ENCODE data around the gene LDLR. TPM values are rescaled to one million over a fixed set of nuclear protein-coding genes. Genes with fewer than 3 reads are reported as not detected.

LDLR gene
- total RNA-seq, 2 donors from 2014 or later = 61.0 to 101 TPM

DNA sequence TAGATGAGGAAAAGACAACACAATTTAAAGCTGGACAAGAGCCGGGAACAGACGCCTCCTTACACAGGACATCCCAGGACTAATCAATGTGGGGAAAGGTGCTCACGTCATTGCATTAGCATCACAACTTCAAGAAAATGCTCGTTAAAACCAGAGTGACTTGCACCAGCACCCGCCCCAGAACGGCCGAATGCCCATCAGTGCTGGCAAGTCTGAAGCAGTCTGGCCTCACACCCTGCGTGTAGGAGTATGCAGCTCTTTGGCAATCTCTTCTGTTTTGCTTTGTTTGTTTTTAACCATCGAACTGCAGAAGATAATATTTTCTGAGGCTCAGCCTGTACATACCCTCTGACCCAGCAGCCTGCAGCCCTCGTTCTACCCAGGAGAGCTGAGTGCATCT lies 44.8 kb upstream of the LDLR start:
- Histone ChIP-seq H3K9ac (ENCODE audit: extremely low read depth, low read length, poor library complexity, severe bottlenecking) (no peak overlapping the region), H3K9me3 (ENCODE audit: control insufficient read depth, low read length) (no peaks in the 10 kb centered on the region), H3K27me3 (ENCODE audit: control insufficient read depth, insufficient read depth, low read length, poor library complexity, severe bottlenecking) (no peaks in the 10 kb centered on the region), H3K4me3 (ENCODE audit: low read length) (no peak overlapping the region), H3K27ac (ENCODE audit: low read depth, low read length) (no peak overlapping the region), H3K36me3 (ENCODE audit: control insufficient read depth, insufficient read depth, low read length) (peaks cover 65% of the 10 kb centered on the region), H3K4me1 (ENCODE audit: control insufficient read depth, insufficient read depth, low read length) (no peaks in the 10 kb centered on the region)
- no peak for DNase-seq
- H3K27me3 Mint-ChIP-seq (ENCODE audit: insufficient read depth) = no peaks in the 10 kb centered on the region
- H3K9me3 Mint-ChIP-seq = no peaks in the 10 kb centered on the region
- H3K27ac Mint-ChIP-seq = no peak overlapping the region
- no peak overlapping the region for H3K4me3 Mint-ChIP-seq
- H3K36me3 Mint-ChIP-seq (ENCODE audit: low read depth) = peaks cover 75% of the 10 kb centered on the region
- TF ChIP-seq, protein P1, sequence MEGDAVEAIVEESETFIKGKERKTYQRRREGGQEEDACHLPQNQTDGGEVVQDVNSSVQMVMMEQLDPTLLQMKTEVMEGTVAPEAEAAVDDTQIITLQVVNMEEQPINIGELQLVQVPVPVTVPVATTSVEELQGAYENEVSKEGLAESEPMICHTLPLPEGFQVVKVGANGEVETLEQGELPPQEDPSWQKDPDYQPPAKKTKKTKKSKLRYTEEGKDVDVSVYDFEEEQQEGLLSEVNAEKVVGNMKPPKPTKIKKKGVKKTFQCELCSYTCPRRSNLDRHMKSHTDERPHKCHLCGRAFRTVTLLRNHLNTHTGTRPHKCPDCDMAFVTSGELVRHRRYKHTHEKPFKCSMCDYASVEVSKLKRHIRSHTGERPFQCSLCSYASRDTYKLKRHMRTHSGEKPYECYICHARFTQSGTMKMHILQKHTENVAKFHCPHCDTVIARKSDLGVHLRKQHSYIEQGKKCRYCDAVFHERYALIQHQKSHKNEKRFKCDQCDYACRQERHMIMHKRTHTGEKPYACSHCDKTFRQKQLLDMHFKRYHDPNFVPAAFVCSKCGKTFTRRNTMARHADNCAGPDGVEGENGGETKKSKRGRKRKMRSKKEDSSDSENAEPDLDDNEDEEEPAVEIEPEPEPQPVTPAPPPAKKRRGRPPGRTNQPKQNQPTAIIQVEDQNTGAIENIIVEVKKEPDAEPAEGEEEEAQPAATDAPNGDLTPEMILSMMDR (conservative IDR thresholded peaks at IDR 0.05) = no peak
- 98 to 99% methylated on average over 10 of the region's 10 CpGs for WGBS, 2 experiments (ENCODE audit: insufficient coverage in 1 of 2, insufficient read length in 1 of 2)
- H3K4me1 Mint-ChIP-seq = no peaks in the 10 kb centered on the region

DNA sequence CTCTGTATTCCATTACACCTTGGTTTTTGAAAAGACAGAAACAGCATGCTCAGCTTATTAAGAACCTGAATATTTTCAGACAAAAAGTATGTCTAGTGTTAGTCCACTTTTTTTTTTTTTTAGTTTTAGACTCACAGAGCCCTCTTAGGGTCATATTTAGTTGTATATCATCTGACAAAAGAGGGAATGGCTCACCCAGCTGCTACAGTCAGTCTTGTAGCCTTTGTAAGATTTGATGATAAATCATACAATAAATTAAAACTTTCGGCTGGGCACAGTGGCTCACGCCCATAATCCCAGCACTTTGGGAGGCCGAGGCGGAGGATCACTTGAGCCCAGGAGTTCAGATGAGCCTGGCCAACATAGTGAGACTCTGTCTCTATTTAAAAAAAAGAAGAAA lies 43.7 kb upstream of the LDLR start:
- Histone ChIP-seq H3K27ac (ENCODE audit: low read depth, low read length) (no peak overlapping the region), H3K4me3 (ENCODE audit: low read length) (no peak overlapping the region), H3K9ac (ENCODE audit: extremely low read depth, low read length, poor library complexity, severe bottlenecking) (no peak overlapping the region), H3K4me1 (ENCODE audit: control insufficient read depth, insufficient read depth, low read length) (no peaks in the 10 kb centered on the region), H3K36me3 (ENCODE audit: control insufficient read depth, insufficient read depth, low read length) (peaks cover 74% of the 10 kb centered on the region), H3K27me3 (ENCODE audit: control insufficient read depth, insufficient read depth, low read length, poor library complexity, severe bottlenecking) (no peaks in the 10 kb centered on the region), H3K9me3 (ENCODE audit: control insufficient read depth, low read length) (no peaks in the 10 kb centered on the region)
- peaks cover 76% of the 10 kb centered on the region for H3K36me3 Mint-ChIP-seq (ENCODE audit: low read depth)
- TF ChIP-seq, protein P1 (conservative IDR thresholded peaks at IDR 0.05) = no peak
- no peak for DNase-seq
- H3K9me3 Mint-ChIP-seq = no peaks in the 10 kb centered on the region
- H3K27me3 Mint-ChIP-seq (ENCODE audit: insufficient read depth) = no peaks in the 10 kb centered on the region
- no peak overlapping the region for H3K4me3 Mint-ChIP-seq
- WGBS, 2 experiments (ENCODE audit: insufficient coverage in 1 of 2, insufficient read length in 1 of 2) = 95 to 98% methylated on average over 4 of the region's 4 CpGs
- no peaks in the 10 kb centered on the region for H3K4me1 Mint-ChIP-seq
- H3K27ac Mint-ChIP-seq = no peak overlapping the region

DNA sequence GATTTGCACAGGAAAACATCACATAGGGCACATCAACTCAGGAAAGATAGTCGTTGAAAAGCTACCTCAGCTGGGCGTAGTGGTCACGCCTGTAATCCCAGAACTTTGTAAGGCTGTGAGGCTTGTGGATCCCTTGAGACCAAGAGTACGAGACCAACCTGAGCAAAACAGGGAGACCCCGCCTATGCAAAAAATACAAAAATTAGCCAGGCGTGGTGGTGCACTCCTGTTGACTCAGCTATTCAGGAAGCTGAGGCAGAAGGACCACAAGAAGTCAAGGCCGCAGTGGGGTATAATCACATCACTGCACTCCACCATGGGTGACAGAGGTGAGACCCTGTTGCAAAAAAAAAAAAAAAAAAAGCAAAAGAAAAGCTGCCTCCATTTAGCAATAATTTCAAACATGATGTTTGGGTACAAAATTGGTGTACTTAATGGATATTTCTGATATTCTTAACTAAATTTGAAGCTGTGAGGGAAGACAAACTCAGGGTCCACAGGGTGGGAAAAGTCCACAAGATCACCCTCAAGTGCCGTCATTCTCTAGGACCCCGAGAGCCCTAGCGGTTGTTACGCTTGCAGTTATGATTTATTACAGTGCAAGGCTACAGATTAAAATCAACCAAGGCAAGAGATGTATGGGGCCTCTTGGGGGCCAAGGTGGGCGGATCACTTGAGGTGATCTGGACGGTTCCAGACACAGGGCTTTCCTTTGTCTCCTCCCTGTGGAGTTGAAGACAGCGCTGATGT lies 42.5 kb upstream of the LDLR start:
- Mint-ChIP-seq H3K4me3 (no peak overlapping the region), H3K4me1 (no peaks in the 10 kb centered on the region), H3K9me3 (no peaks in the 10 kb centered on the region), H3K27ac (no peak overlapping the region), H3K27me3 (ENCODE audit: insufficient read depth) (no peaks in the 10 kb centered on the region), H3K36me3 (ENCODE audit: low read depth) (peaks cover 69% of the 10 kb centered on the region)
- H3K4me1 ChIP-seq (ENCODE audit: control insufficient read depth, insufficient read depth, low read length) = no peaks in the 10 kb centered on the region
- no peak for DNase-seq
- H3K27ac ChIP-seq (ENCODE audit: low read depth, low read length) = no peak overlapping the region
- no peak overlapping the region for H3K4me3 ChIP-seq (ENCODE audit: low read length)
- H3K9me3 ChIP-seq (ENCODE audit: control insufficient read depth, low read length) = no peaks in the 10 kb centered on the region
- 94 to 96% methylated on average over 13 to 14 of the region's 14 CpGs for WGBS, 2 experiments (ENCODE audit: insufficient coverage in 1 of 2, insufficient read length in 1 of 2)
- peaks cover 71% of the 10 kb centered on the region for H3K36me3 ChIP-seq (ENCODE audit: control insufficient read depth, insufficient read depth, low read length)
- TF ChIP-seq, protein P1 (conservative IDR thresholded peaks at IDR 0.05) = no peak
- no peaks in the 10 kb centered on the region for H3K27me3 ChIP-seq (ENCODE audit: control insufficient read depth, insufficient read depth, low read length, poor library complexity, severe bottlenecking)
- H3K9ac ChIP-seq (ENCODE audit: extremely low read depth, low read length, poor library complexity, severe bottlenecking) = no peak overlapping the region

Measured in endodermal cell (in vitro differentiated cells).